GM15510 (cell line): Measurements from ENCODE around the gene SBF2.

Source experiments
- POLR2A ChIP-seq: IDR thresholded peaks from 3 replicates; pipeline ENCODE4 v1.6.1; 2011; ENCODE audit warnings: borderline replicate concordance; ENCODE audit not compliant: insufficient read length; ENCODE audit errors: extremely low read depth

SBF2 gene

GRCh38 chr11:9851366-9851765, 442.7 kb downstream of the SBF2 start:
- TF ChIP-seq POLR2A = no peak

- no peak for TF ChIP-seq POLR2A
These were observed 443.7 kb downstream of the SBF2 start for GRCh38 chr11:9850224-9850895.

GRCh38 chr11:9849389-9849788, 444.6 kb downstream of the SBF2 start:
- no peak for TF ChIP-seq POLR2A

- TF ChIP-seq POLR2A = no peak
These were observed 446.4 kb downstream of the SBF2 start for GRCh38 chr11:9847636-9848035.

- no peak for TF ChIP-seq POLR2A
These were observed 451.1 kb downstream of the SBF2 start for GRCh38 chr11:9842923-9843322.

GRCh38 chr11:9840460-9841004, 453.5 kb downstream of the SBF2 start:
- TF ChIP-seq POLR2A = no peak

GRCh38 chr11:9839550-9839949, 454.5 kb downstream of the SBF2 start:
- no peak for TF ChIP-seq POLR2A

GRCh38 chr11:9838961-9839360, 455.1 kb downstream of the SBF2 start:
- no peak for TF ChIP-seq POLR2A

GRCh38 chr11:9838229-9838628, 455.8 kb downstream of the SBF2 start:
- no peak for TF ChIP-seq POLR2A

- TF ChIP-seq POLR2A = no peak
These were observed 459.7 kb downstream of the SBF2 start for GRCh38 chr11:9834291-9834690.

- TF ChIP-seq POLR2A = no peak
These were observed 462.9 kb downstream of the SBF2 start for GRCh38 chr11:9831122-9831521.

- TF ChIP-seq POLR2A = no peak
These were observed 466.3 kb downstream of the SBF2 start for GRCh38 chr11:9827708-9828107.

- TF ChIP-seq POLR2A = no peak
These were observed 467.6 kb downstream of the SBF2 start for GRCh38 chr11:9826390-9826789.

GRCh38 chr11:9825895-9826294, 468.1 kb downstream of the SBF2 start:
- no peak for TF ChIP-seq POLR2A

GRCh38 chr11:9825315-9825714, 468.7 kb downstream of the SBF2 start:
- no peak for TF ChIP-seq POLR2A

GRCh38 chr11:9823887-9824385, 470.1 kb downstream of the SBF2 start:
- TF ChIP-seq POLR2A = no peak
